K562 (cell line): ENCODE measurements around the gene REEP6. TPM values are rescaled to one million over a fixed set of nuclear protein-coding genes. Genes with fewer than 3 reads are reported as not detected.

ENCODE experiments used
- ATAC-seq: fragments of 200-7000 bp; cut with Tn5 transposase; 3 replicates; pipeline ENCODE4 v1.9.1; 2020; ENCODE audit warnings: moderate library complexity
- BruUV-seq: library from RNA; stranded (reverse); fragments of 400-500 nt; replicated peaks from 2 replicates; lab custom pipeline; 2021; lab: Mats Ljungman, UMichigan
- CTCF ChIA-PET: fragments of 300-600 bp; formaldehyde crosslinking; extraction: SDS; loops from one replicate; lab custom pipeline; 2021; ENCODE audit warnings: low intra/inter-chr PET ratio; lab: Yijun Ruan, JAX
- POLR2A ChIA-PET: fragments of 300-600, 350-650 bp; sonication (Branson Sonifier 250); formaldehyde crosslinking; extraction: SDS; loops from one replicate; lab custom pipeline; 2021; ENCODE audit warnings: antibody characterized with exemption, inconsistent platforms; lab: Yijun Ruan, JAX
- DNase-seq, 4 experiments: peaks; one replicate each; pipeline versions ENCODE4 v3.0.0 to v3.0.0-alpha.2; 2011 to 2018; ENCODE audit warnings: low spot score in 3 of 4, mixed read lengths in 3 of 4; ENCODE audit errors: extremely low read depth in 1 of 4
- FAIRE-seq: peaks from 2 replicates; lab custom pipeline; 2011; peaks lifted over from hg19 to GRCh38; lab: Jason Lieb, UNC
- H2AFZ ChIP-seq: 2 replicates; pipeline ENCODE4 v1.6.0; 2011; ENCODE audit warnings: low read depth, low read length, control low read depth, inconsistent platforms
- H3K27ac ChIP-seq: fragments of 200-600 bp; 3 replicates; pipeline ENCODE4 v1.8.0; 2011; ENCODE audit warnings: low read depth, mild to moderate bottlenecking, control low read depth, inconsistent platforms, low read length, moderate library complexity, mixed read lengths; ENCODE audit errors: extremely low read depth
- H3K27me3 ChIP-seq, 2 experiments: fragments of 300-600 bp in 1 of 2; 2 replicates in 1 of 2; 3 replicates in 1 of 2; pipeline versions ENCODE4 v1.6.0 to v1.8.0; 2011; ENCODE audit warnings: inconsistent platforms in 2 of 2, low read length in 2 of 2, mild to moderate bottlenecking in 1 of 2, mixed read lengths in 1 of 2, moderate library complexity in 1 of 2; ENCODE audit not compliant: control insufficient read depth in 2 of 2, insufficient read depth in 2 of 2
- H3K36me3 ChIP-seq: fragments of 300-600 bp; 3 replicates; pipeline ENCODE4 v1.8.0; 2011; ENCODE audit warnings: mild to moderate bottlenecking, low read length, inconsistent platforms; ENCODE audit not compliant: control insufficient read depth, insufficient read depth
- H3K4me1 ChIP-seq, 2 experiments: fragments of 200-600 bp in 1 of 2; replicated peaks in 1 of 2; 2 replicates in 1 of 2; 3 replicates in 1 of 2; pipeline versions ENCODE4 v1.5.1 to v1.8.0; 2011; ENCODE audit warnings: inconsistent platforms in 2 of 2, low read length in 2 of 2, mild to moderate bottlenecking in 1 of 2, mixed read lengths in 1 of 2, moderate library complexity in 1 of 2; ENCODE audit not compliant: control insufficient read depth in 2 of 2, insufficient read depth in 2 of 2
- H3K4me2 ChIP-seq: 2 replicates; pipeline ENCODE4 v1.6.1; 2011; ENCODE audit warnings: low read length, control low read depth, inconsistent platforms, mixed read lengths; ENCODE audit not compliant: insufficient read depth
- H3K4me3 ChIP-seq: fragments of 200-600 bp; sonication (generic), shearing (Covaris generic); 2 replicates; pipeline ENCODE4 v1.5.1; 2016; ENCODE audit warnings: control low read depth, inconsistent platforms
- H3K79me2 ChIP-seq: fragments of 200-600 bp; 3 replicates; pipeline ENCODE4 v1.8.0; 2011; ENCODE audit warnings: low read length, inconsistent platforms; ENCODE audit not compliant: control insufficient read depth, insufficient read depth
- H3K9ac ChIP-seq, 2 experiments: 2 replicates each; pipeline versions ENCODE4 v1.6.0 to v1.6.1; 2011; ENCODE audit warnings: low read depth in 2 of 2, low read length in 2 of 2, control low read depth in 1 of 2, inconsistent platforms in 1 of 2, mild to moderate bottlenecking in 1 of 2, mixed read lengths in 1 of 2; ENCODE audit not compliant: insufficient read depth in 1 of 2
- H3K9me1 ChIP-seq: one replicate; pipeline ENCODE4 v1.6.0; 2011; ENCODE audit warnings: inconsistent platforms, mild to moderate bottlenecking, low read length, moderate library complexity; ENCODE audit not compliant: control insufficient read depth, insufficient read depth
- H3K9me3 ChIP-seq: replicated peaks from 2 replicates; pipeline ENCODE4 v1.5.1; 2011; ENCODE audit warnings: low read depth, low read length, inconsistent platforms; ENCODE audit not compliant: control insufficient read depth, insufficient read depth
- H4K20me1 ChIP-seq: replicated peaks from 2 replicates; pipeline ENCODE4 v1.6.1; 2011; ENCODE audit warnings: low read length, inconsistent platforms, mixed read lengths; ENCODE audit not compliant: control insufficient read depth, insufficient read depth
- ADNP ChIP-seq: fragments of 200-800 bp; sonication (Bioruptor generic); IDR thresholded peaks from 2 replicates; pipeline ENCODE4 v1.6.1; 2016; ENCODE audit warnings: missing genetic modification characterization, missing compliant biosample characterization
- ATF7 ChIP-seq: fragments of 450-650 bp; IDR thresholded peaks from 2 replicates; pipeline ENCODE4 v1.7.1; 2014; ENCODE audit warnings: mild to moderate bottlenecking, moderate library complexity
- CAMTA2 ChIP-seq: fragments of 250-450 bp; sonication (Bioruptor Pico); conservative IDR thresholded peaks from 2 replicates; pipeline ENCODE4 v1.5.1; 2022
- CBFA2T2 ChIP-seq: fragments of 450-650 bp; conservative IDR thresholded peaks from 2 replicates; pipeline ENCODE4 v1.6.1; 2017; ENCODE audit warnings: mild to moderate bottlenecking
- CBFA2T3 ChIP-seq: fragments of 450-650 bp; IDR thresholded peaks from 2 replicates; pipeline ENCODE4 v1.6.1; 2017
- CBX3 ChIP-seq, 2 experiments: IDR thresholded peaks; 1 replicate in 1 of 2; 2 replicates in 1 of 2; pipeline ENCODE4 v1.6.1; 2012; ENCODE audit warnings: inconsistent platforms in 2 of 2, low read length in 2 of 2, borderline replicate concordance in 1 of 2, control low read depth in 1 of 2
- CC2D1A ChIP-seq: fragments of 450-650 bp; IDR thresholded peaks from 2 replicates; pipeline ENCODE4 v1.6.1; 2017; ENCODE audit warnings: mild to moderate bottlenecking
- CEBPG ChIP-seq, 3 experiments: fragments of 200-800 bp in 1 of 3; sonication (Bioruptor generic) in 1 of 3; sonication (generic) in 1 of 3; formaldehyde crosslinking in 1 of 3; IDR thresholded peaks in 2 of 3; conservative IDR thresholded peaks in 1 of 3; 2 replicates each; pipeline versions ENCODE4 v1.6.1 to v1.8.0; 2016 to 2022; ENCODE audit warnings: missing compliant biosample characterization in 2 of 3, missing genetic modification characterization in 2 of 3, mild to moderate bottlenecking in 1 of 3, missing genetic modification reagents in 1 of 3
- CHD1 ChIP-seq: fragments of 200-600 bp; sonication (generic); IDR thresholded peaks from one replicate; pipeline ENCODE4 v1.6.1; 2012; ENCODE audit warnings: mild to moderate bottlenecking, moderate library complexity, low read length, inconsistent platforms
- FOXP1 ChIP-seq: sonication (generic); formaldehyde crosslinking; IDR thresholded peaks from 2 replicates; pipeline ENCODE4 v1.8.0; 2022; ENCODE audit warnings: mild to moderate bottlenecking, missing genetic modification reagents
- HDGF ChIP-seq: fragments of 450-650 bp; IDR thresholded peaks from 2 replicates; pipeline ENCODE4 v1.6.1; 2016
- IFI16 ChIP-seq: fragments of 250-450 bp; sonication (Bioruptor Pico); IDR thresholded peaks from 2 replicates; pipeline ENCODE4 v2.1.2; 2022; ENCODE audit warnings: mild to moderate bottlenecking, inconsistent platforms
- MIER1 ChIP-seq: fragments of 450-650 bp; IDR thresholded peaks from 2 replicates; pipeline ENCODE4 v1.6.1; 2016; ENCODE audit warnings: antibody characterized with exemption, mild to moderate bottlenecking, low read depth
- RB1 ChIP-seq: fragments of 450-650 bp; IDR thresholded peaks from 2 replicates; pipeline ENCODE4 v1.6.1; 2017; ENCODE audit warnings: low read depth, mild to moderate bottlenecking
- SIRT6 ChIP-seq: IDR thresholded peaks from one replicate; pipeline ENCODE4 v1.6.1; 2012; ENCODE audit warnings: low read depth, mild to moderate bottlenecking, control low read depth, inconsistent platforms, low read length, moderate library complexity
- ZFP36 ChIP-seq: fragments of 150-350 bp; IDR thresholded peaks from 2 replicates; pipeline ENCODE4 v1.6.1; 2018; ENCODE audit warnings: low read length, low read depth; ENCODE audit not compliant: partially characterized antibody
- ZKSCAN8 ChIP-seq: fragments of 200-800 bp; sonication (Bioruptor generic); IDR thresholded peaks from 2 replicates; pipeline ENCODE4 v1.6.1; 2016; ENCODE audit warnings: missing genetic modification characterization, missing compliant biosample characterization
- WGBS: fragments of 100-300 bp; shearing (Covaris generic); methylation state at CpG from one replicate; pipeline ENCODE4 v1.1.6; 2016; ENCODE audit warnings: low coverage, mixed read lengths; ENCODE audit not compliant: insufficient coverage; ENCODE audit errors: missing lambda C conversion rate; 5-methylcytosine and 5-hydroxymethylcytosine counted together
- in situ Hi-C: fragments of 300-500 bp; cut with MboI; formaldehyde crosslinking; loops from 4 replicates; pipeline ENCODE4 v1.15.0; 2018; ENCODE audit warnings: inconsistent platforms, mixed read lengths
- intact Hi-C: fragments of 100-400 bp; cut with micrococcal nuclease; formaldehyde crosslinking; loops from 2 replicates; pipeline ENCODE4 v1.14.2; 2022
- polyA plus RNA-seq, 8 experiments: library from polyadenylated mRNA; depleted of rRNA in 4 of 8; stranded (reverse) in 5 of 8; unstranded in 3 of 8; fragments of >200 nt; fragmentation: Nextera tagmentation in 2 of 8; fragmentation: Illumina TruSeq in 1 of 8; extraction: Ambion mirVana in 2 of 8; extraction: Trizol in 1 of 8; gene quantifications; 2 replicates each; pipeline versions ENCODE4 v1.2.1 to v1.2.3, GENCODE V29; 2011 to 2014; ENCODE audit warnings: inconsistent platforms in 1 of 8, missing spikeins in 1 of 8
- total RNA-seq, 7 experiments: library from RNA; depleted of rRNA in 6 of 7; stranded (reverse); fragments of >200 nt in 6 of 7; fragmentation: Illumina TruSeq in 2 of 7; extraction: Trizol in 2 of 7; gene quantifications; 2 replicates each; pipeline versions ENCODE4 v1.2.1 to v1.2.3, GENCODE V29; 2011 to 2021; ENCODE audit warnings: low replicate concordance in 1 of 7

Gene REEP6
- total and polyA plus RNA-seq, 9 of the 15 experiments (the other 6 are each of a cell fraction or from before 2014, with no cell fraction given) = 1.2 to 64.2 (median 12.7) TPM

- Histone ChIP-seq H2AFZ (no peak overlapping the region), H3K9me1 (no peaks in the 10 kb centered on the region), H3K27ac (no peak overlapping the region), H3K9me3 (peaks cover 3% of the 10 kb centered on the region), H3K36me3 (peaks cover 4% of the 10 kb centered on the region; the same call in 1 of the 3 replicates), H3K4me1 (peaks cover 0 to 47% of the 10 kb centered on the region in 2 experiments), H3K27me3 (0 out of 5 replicates have a peak, but pooled peaks cover 0 to 3% of the 10 kb centered on the region in 2 experiments), H3K79me2 (peaks cover 11% of the 10 kb centered on the region; the same call in 2 of the 3 replicates), H3K4me2 (no peak overlapping the region), H3K4me3 (no peak overlapping the region), H4K20me1 (no peaks in the 10 kb centered on the region), H3K9ac (peak overlapping the region in 1 of 2 experiments; percentile 37; a peak in 1 of 4 replicates)
- intact Hi-C loops = loop anchor here (5.0 kb wide), 1 partner anchor 58 kb away; no protein-coding TSS in a partner anchor
- no TSS peak for BruUV-seq
- DNase-seq (no peak), FAIRE-seq (no peak), ATAC-seq (no peak)
- ChIA-PET CTCF (no interaction called here), POLR2A (no interaction called here)
- in situ Hi-C loops = no loop called here
- 44% methylated on average over 13 of the region's 14 CpGs for WGBS
- TF ChIP-seq SIRT6 (no peak), ZKSCAN8 (peak; percentile 99), ZFP36 (peak; percentile 18)
Observed at GRCh38 chr19:1514986-1515721, 24.2 kb downstream of the REEP6 start.

- Histone ChIP-seq H3K27ac (no peak overlapping the region), H3K4me1 (peaks cover 0 to 43% of the 10 kb centered on the region in 2 experiments), H3K79me2 (peaks cover 11% of the 10 kb centered on the region; the same call in 2 of the 3 replicates), H3K4me2 (no peak overlapping the region), H2AFZ (no peak overlapping the region), H3K4me3 (no peak overlapping the region), H3K36me3 (no peaks in the 10 kb centered on the region), H3K9ac (no peak overlapping the region), H3K9me1 (no peaks in the 10 kb centered on the region), H4K20me1 (no peaks in the 10 kb centered on the region), H3K9me3 (peaks cover 3% of the 10 kb centered on the region), H3K27me3 (0 out of 5 replicates have a peak, but pooled peaks cover 0 to 5% of the 10 kb centered on the region in 2 experiments)
- FAIRE-seq = no peak
- no TSS peak for BruUV-seq
- DNase-seq = peak; percentile 45 to 72 (median 54)
- intact Hi-C loops = no loop called here
- peak; percentile 24; the same call in 1 of the 3 replicates for ATAC-seq
- 27% methylated on average over 8 of the region's 8 CpGs for WGBS
- ChIA-PET POLR2A (no interaction called here), CTCF (no interaction called here)
- in situ Hi-C loops = no loop called here
- TF ChIP-seq CEBPG (CRISPR knock-in tag; IDR thresholded peaks at IDR 0.05) = peak; percentile 65
- TF ChIP-seq CEBPG (tag; conservative IDR thresholded peaks at IDR 0.05 in 1 of 2, IDR thresholded peaks at IDR 0.05 in 1 of 2) = no peak
- TF ChIP-seq ADNP (tag) = no peak
- peak; percentile 66; the same call in 1 of the 2 replicates for TF ChIP-seq ATF7
- peak in 1 of 2 experiments; percentile 48; a peak in 1 of 3 replicates for TF ChIP-seq CBX3 (IDR thresholded peaks at IDR 0.05; ENCODE audit: borderline replicate concordance in 1 of 2, low read length in 2 of 2)
- TF ChIP-seq MIER1 = no peak
- TF ChIP-seq IFI16 (CRISPR knock-in tag) = no peak
- peak; percentile 14; the same call in 1 of the 2 replicates for TF ChIP-seq CBFA2T2
- TF ChIP-seq CHD1 = no peak
- no peak for TF ChIP-seq CC2D1A
- TF ChIP-seq CAMTA2 (CRISPR knock-in tag) = no peak
- no peak for TF ChIP-seq FOXP1 (CRISPR knock-in tag)
- TF ChIP-seq CBFA2T3 = no peak
- TF ChIP-seq HDGF = no peak
- no peak for TF ChIP-seq RB1
Observed at GRCh38 chr19:1516395-1516753, 25.4 kb downstream of the REEP6 start.
